ENCODE measurements around the gene RNF40.
"Not testable (repeated sequence)": the region's sequence is repeated elsewhere in the genome, so short reads cannot be mapped to it uniquely, and the experiment has no call there.

Gene RNF40

DNA sequence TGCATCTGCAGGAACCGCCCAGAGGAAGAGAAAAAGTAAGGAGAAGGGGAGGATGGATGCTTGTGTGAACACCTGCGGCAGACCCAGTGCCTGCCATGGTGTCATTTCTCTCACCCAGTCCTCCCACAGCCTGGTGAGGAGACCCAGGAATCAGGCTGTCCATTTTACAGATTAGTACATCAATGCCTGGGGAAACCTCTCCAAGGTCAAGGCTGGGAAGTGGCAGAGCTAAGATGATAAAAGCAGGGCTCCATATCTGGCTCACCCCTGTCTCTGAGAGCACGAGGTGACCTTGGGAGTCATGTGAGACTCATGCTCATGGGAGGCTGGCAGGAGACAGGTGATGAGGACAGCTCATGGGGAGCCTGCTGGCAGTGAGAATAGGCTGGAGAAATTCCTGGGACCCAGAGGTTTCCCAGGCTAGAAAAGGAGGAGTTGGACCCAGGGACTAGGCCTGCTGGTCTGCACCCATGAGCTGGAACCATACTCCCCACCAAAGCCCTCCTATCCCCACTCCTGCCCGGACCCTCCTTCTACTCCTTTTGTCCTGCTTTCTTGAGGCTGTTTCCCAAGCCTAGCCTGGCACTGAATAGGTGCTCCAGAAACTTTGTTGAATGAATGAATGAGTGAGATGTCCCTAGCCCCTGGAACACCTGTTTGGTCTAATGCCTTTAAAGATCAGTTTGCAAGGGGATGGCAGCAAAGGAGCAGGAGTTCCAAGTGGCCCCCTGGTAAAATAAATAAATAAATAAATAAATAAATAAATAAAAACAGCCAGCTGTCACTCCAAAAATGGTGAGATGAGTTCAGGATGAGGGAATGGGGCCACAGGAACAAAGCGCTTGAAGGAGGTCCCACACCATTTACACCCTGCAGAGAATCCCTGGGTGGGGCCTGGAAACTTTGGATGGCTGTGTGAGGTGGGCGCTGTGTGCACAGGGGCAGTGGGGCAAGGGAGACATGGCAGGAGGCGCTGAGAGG lies 23.3 kb downstream of the RNF40 start:
- DNase-seq: no peak

DNA sequence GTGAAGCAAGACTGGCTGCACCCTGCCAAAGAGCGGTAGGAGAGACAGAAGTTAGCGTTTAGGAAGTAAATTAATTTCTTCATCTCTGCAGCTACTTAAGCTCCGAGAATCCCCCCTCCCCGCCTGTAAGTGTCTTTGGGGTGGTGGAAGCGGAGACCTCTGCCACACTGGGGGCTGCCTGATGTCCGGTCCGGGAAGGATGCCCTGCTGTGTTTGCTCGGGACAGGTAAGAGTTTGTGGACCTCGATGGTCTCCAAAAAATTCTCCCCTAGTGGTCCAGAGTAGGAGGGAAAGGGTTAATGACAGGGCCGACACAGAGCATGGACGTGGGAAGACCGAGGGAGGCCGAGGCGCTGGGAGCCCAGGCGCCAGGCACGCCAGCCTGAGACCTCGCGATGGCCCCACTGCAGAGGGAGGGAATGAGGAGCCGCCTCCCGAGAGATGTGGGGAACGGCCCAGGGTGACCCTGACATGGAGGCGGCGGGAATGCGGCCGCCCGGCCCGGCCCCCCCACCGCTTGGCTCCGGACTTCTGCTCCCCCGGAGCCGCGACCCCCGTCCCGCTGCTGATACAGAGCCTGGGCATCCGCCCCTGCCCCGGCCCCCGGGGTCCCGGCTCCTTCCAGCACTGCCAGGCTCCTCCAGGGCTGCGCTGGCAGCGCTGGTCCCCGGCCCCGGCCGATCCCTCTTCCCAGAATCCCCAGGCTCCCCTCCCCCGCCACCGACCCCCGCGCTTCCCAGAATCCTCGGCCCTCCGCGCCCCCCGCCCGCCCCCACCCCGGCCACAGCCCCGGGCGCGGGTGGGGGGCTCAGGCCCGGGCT lies 24.2 kb downstream of the RNF40 start:
- DNase-seq: no peak

DNA sequence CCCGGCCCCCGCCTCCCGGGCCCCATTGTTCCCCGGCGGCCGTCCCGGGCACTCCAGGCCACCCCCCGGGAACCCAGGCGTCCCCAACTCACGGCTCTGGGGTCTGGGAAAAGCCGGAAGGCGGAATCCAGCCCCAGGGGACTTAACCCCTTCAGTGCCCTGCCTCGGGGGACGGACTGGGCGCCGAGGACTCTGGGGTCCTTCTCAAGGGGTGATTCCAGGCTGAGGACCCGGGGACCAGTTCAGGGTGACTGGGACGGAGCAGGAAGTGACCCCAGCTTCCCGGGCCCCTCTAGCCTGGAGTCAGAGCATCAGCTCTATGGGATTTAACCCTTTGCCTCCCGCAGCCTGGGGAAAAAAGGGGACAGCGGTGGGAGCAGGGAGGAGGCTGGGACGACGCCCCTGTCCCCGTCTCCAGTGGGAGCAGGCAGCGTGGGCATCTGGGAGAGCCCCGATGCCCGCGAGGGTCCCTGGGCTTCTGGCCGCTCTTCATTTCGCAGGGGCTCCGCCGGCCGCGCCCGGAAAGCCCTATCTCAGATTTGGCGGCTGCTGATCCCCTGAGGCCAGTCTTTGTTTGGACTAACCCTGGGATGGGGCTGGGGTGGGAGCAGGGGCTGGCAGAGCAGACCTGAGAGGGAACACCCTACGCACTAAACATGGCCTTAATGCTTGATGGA lies 25.0 kb downstream of the RNF40 start, which contains the start of gene ZNF629:
ZNF629 (minus strand) TSS at position 270 of the 677 bp plus-strand sequence. CDS start 2,723 bp downstream, outside the sequence.
- peak; percentile 27 for DNase-seq

DNA sequence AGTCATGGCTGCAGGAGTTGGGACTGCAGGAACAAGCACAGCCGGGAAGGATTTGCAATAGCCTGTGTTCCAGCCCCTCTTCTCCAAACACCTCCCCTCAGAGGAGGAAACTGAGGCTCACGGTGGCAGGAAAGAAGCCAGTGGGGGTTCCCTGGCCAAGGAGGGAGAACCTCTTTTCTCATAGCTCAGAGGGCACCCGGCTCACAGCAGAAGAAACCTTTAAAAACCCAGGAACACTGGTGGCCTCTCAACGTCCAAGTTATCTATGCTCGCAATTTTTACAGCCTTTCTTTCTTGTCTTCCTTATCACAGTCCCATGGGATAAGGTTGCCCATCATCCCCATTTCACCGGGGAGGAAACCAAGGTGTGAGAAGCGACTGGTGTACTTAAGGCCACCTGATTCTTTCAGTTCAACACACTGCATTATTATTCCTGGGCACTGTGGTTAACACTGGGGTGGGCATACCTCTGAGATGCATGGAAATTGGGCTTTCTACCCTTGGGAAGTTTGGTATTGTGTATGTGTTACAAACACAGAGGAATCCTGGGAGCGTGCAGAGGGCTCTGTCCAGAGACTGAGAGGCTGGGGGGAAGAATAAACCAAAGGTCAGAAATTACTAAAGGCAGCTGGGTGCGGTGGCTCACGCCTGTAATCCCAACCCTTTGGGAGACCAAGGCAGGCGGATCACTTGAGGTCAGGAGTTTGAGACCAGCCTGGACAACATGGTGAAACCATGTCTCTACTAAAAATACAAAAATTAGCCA lies 25.7 kb downstream of the RNF40 start:
- no peak for DNase-seq

DNA sequence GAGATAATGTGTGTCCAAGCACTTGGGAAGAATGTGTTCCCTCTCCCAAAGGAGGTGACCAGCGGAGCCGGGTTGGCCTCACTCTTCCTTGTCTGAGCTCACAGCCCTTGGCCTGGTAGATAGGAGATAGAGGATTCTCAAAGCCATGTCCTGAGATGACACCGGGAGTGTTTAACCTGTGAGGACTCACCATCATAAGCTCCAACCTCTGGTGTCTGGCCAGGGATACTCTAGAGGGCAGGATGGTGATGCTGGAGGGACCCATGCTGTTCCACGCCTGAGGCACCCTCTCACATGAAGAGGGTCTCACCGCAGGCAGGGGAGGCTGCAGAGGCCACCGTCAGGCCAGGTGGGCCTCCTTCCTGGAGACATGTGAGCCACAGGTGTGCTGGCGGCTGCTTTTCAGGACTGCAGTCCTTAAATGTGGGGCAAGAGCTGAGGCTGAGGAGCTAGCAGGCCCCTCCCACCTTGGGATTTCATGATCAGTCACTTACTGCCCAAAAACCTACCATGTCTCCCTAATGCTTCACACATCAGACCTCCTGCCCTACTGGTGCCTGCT lies 31.5 kb downstream of the RNF40 start:
- no peak for DNase-seq

DNA sequence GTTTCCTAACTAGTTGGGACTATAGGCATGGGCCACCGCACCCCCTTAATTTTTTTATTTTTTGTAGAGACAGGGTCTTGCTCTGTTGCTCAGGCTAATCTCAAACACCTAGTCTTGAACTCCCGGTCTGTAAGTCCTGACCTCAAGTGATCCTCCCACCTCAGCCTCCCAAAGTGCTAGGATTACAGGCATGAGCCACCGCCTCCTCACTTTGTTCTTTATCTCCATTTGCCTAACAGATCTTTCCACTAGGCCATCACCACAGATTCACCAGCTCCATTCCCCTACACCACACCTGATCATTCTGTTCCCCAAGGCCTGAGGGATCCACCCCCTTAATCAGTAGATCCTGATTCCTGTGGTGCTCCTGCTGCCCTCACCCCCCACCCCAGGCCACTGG lies 32.5 kb downstream of the RNF40 start:
- DNase-seq: no peak

DNA sequence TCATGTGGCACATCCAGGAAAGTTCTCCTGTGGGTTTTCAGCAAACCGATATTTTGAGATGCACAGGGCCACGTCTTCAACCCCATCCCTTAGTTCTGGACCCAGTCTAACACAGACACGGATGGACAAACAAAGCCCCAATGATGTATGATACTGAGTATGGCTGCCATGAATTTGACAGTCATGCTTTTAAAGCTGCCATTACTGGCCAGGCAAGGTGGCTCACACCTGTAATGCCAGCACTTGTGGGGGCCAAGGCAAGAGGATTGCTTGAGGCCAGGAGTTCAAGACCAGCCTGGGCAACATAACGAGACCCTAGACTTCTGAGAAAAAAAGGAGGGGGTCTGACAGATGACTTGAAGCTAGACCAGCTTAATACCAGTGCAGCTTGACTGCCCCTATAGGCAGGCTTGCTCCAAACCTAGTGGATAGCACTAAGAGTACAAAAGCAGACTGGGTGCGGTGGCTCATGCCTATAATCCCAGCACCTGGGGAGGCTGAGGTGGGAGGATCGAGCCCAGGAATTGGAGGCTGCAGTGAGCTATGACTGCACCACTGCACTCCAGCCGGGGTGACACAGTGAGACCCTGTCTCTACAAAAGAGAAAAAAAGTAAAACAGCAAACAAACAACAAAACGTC lies 35.7 kb downstream of the RNF40 start:
- no peak for DNase-seq

DNA sequence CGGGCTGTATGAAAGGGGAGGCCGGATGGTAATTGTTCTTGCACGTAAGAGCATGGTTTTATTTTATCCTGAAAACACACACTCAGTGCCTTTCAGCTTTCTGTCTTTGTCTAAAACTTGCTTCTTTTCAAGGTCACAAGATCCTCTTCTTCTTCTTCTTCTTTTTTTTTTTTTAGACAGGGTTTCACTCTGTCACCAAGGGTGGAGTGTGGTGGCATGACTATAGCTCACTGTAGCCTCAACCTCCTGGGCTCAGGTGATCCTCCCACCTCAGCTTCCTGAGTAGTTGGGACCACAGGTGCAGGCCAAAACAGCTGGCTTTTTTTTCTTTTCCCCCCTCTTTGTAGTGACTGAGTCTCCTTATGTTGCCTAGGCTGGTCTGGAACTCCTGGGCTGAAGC lies 40.8 kb downstream of the RNF40 start:
- no peak for DNase-seq

DNA sequence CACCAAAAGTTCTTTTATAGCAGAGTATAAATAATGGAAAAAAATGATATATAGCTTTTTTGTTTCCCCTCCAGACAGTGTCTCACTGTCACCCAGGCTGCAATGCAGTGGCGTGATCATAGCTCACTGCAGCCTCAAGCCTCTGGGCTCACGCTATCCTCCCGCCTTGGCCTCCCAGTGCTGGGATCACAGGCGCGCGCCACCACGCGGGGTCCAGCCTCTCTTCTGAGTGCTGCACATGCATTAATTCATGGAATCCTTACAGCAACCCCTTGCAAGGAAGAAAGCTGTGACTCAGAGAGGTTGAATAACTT lies 42.9 kb downstream of the RNF40 start:
- no peak for DNase-seq

DNA sequence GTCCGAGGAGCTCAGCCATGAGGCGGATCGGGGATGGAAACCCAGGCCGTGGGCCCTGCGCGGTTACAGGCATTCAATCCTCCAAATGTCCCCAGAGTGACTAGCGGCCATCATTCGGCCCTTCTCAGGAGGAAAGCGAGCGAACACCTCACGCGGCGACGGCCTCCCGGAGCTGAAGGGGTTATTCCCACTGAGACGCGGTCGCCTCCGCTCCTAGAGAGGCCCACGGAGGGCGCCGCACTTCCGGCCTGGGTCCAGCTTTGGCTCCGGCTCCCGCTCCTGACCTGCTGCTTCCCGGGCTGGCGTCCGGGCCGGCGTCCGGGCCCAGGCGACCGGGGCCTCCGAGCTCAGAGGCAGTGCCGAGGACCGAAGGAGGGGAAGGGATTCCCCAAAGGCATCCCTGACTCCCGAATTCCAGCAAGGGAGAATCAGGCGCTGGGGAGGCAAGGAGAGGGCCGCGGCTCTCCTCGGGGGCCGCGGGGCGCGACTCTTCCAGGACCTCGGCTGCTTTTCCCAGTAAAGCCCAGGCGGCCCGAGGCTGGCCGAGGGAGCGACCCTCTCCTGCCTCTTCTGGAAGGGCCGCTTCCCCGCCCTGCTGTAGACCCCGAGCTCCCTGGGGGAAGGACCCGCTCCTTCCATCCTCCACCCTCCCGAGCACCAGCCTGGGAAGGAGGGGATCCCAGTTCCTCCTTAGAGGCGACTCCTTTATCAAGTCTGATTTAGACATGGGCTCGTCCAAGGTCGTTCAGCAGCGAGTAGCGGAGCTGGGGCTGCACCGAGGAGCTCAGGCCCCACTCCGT lies 43.4 kb downstream of the RNF40 start:
- peak; percentile 53 for DNase-seq

DNA sequence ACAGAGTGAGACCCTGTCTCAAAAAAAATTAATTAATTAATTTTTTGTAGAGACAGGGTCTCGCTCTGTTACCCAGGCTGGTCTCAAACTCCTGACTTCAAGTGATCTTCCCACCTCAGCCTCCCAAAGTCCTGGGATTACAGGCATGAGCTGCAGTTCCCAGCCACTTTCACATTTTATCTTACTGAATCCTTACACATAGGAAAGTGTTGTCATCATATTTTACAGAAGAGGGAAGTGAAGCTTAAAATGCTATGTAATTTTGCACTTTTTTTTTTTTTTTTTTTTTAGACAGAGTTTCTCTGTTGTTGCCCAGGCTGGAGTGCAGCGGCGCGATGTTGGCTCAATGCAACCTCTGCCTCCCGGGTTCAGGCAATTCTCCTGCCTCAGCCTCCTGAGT lies 46.0 kb downstream of the RNF40 start:
- no peak for DNase-seq

DNA sequence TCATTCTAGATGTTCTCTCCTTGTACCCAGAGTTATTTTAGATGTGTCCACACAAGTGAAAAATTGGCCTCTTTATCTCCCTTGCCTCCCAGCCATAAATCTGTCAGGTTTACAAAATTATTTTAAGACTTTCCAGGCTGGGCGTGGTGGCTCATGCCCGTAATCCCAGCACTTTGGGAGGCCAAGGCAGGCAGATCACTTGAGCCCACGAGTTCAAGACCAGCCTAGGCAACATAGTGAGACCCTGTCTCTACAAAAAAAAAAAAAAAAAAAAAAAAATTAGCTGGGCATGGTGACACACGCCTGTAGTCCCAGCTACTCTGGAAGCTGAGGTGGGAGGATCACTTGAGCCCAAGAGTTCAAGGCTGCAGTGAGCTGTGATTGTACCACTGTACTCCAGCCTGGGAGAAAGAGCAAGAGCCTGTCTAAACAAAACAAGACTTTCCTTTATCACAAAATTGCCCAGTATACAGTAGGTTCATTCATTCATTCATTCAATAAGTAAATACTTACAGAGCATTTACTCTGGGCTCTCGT lies 46.8 kb downstream of the RNF40 start:
- DNase-seq: not testable (repeated sequence)

DNA sequence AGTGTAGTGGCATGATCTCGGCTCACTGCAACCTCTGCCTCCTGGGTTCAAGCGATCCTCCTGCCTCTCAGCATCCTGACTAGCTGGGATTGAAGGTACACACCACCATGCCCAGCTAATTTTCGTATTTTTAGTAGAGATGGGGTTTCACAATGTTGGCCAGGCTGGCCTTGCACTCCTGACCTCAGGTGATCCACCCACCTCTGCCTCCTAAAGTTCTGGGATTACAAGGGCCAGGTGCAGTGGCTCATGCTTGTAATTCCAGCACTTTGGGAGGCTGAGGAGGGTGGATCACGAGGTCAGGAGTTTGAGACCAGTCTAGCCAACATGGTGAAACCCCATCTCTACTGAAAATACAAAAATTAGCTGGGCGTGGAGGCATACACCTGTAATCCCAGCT lies 47.6 kb downstream of the RNF40 start:
- not testable (repeated sequence) for DNase-seq

DNA sequence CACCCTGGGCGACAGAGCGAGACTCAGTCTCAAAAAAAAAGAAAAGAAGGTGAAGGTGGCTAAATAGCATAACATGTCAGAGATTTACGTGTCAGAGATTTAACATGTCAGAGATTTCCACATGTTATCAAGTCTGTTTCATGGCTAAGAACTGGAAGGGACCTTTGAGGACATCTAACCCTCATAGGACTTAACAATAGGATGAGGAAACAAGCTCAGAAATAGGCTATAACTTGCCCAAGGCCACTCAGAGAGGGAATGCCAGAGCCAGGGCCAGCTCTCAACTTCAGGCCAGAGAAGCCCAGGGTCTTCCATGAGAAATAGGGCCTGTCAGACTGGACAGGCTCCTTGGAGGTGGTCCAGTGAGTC lies 51.7 kb downstream of the RNF40 start:
- no peak for DNase-seq

DNA sequence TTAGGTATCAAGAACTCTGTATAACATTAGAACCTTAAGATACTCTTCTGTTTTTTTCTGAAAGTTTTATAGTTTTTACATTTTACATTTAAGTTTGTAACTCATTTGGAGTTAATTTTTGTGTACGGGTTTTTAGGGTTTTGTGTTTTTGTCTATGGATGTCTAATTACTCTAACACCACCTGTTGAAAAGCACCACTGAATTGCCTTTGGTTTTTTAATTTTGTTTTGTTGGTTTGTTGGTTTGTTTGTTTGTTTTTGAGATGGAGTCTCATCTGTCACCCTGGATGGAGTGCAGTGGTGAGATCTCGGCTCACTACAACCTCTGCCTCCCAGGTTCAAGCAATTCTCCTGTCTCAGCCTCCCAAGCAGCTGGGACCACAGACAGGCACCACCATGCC lies 54.6 kb downstream of the RNF40 start:
- no peak for DNase-seq

DNA sequence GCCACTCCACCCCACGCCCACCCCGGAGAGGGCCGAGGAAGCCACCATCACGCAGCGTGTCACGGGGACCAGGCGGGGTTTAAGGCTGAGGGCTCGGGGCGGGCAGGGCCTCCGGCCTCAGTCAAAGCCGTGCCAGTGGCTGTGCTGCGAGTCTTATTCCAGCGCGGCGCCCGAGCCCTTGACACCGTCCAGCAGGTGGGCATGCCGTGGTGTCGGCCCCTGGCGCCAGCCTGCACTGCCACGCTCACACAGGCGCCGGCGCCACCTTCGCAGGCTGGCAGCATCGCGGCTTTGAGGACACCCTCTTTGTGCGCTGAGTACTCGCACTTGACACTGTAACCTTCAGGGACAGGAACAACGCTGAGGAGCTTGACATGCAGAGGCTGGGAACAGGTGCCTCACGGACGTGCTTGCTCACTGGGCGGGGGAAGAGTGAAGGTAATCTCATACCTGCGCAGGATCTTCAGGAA lies 58.9 kb downstream of the RNF40 start:
- no peak for DNase-seq

DNA sequence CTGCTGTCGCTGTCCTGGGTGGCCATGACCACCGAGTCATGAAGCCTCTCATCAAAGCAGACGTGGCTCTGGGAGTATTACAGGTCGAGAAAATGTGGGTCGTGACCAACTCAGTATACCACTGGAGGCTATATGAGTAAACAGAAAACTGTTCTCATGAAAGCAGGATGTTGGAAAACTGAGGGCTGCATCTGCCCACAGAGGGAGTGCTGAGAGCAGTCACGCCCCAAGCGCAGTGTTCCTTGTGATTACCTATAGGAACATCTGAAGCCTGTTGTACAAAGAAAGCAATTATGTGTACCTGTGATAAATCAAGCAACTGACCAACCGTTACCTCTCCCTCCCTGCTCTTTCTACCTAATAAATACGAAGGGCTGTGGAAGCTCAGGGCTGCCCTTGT lies 59.3 kb downstream of the RNF40 start:
- not testable (repeated sequence) for DNase-seq

DNA sequence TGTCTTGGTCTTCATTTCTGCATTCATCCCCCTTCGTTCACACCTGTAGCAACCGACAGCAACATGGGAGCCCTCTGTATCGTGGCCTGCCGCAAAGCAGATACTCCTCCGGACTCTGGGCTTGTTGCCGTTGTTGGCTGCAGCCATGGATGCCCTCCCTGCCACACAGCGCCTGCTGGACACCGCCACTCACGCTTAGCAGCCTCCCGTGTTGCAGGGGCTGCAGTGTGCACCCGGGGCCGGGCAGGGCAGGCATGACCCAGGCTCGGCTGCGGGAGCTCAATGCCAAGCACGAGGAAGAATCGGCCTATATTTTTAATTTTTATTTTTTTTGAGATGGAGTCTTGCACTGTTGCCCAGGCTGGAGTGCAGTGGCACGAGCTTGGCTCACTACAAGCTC lies 59.8 kb downstream of the RNF40 start:
- no peak for DNase-seq
